Loucy (cell line): ENCODE results near the gene XPNPEP2.

Source experiments
- EZH2phosphoT487 ChIP-seq: fragments of 200-600 bp; IDR thresholded peaks from 2 replicates; pipeline ENCODE4 v1.6.1; 2018; ENCODE audit warnings: antibody characterized with exemption, mild to moderate bottlenecking, moderate library complexity, borderline replicate concordance
- TF ChIP-seq, protein P1 (sequence below): fragments of 200-600 bp; sonication (generic); conservative IDR thresholded peaks from 2 replicates; pipeline ENCODE4 v1.5.1; 2014; ENCODE audit warnings: mild to moderate bottlenecking, antibody characterized with exemption, low read length

GRCh38 chrX:129808829-129809796, 70.3 kb downstream of the XPNPEP2 start:
- TF ChIP-seq, protein P1, sequence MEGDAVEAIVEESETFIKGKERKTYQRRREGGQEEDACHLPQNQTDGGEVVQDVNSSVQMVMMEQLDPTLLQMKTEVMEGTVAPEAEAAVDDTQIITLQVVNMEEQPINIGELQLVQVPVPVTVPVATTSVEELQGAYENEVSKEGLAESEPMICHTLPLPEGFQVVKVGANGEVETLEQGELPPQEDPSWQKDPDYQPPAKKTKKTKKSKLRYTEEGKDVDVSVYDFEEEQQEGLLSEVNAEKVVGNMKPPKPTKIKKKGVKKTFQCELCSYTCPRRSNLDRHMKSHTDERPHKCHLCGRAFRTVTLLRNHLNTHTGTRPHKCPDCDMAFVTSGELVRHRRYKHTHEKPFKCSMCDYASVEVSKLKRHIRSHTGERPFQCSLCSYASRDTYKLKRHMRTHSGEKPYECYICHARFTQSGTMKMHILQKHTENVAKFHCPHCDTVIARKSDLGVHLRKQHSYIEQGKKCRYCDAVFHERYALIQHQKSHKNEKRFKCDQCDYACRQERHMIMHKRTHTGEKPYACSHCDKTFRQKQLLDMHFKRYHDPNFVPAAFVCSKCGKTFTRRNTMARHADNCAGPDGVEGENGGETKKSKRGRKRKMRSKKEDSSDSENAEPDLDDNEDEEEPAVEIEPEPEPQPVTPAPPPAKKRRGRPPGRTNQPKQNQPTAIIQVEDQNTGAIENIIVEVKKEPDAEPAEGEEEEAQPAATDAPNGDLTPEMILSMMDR = no peak
- TF ChIP-seq EZH2phosphoT487 = no peak
